ENCODE results near the gene SUMO2. TPM values are rescaled to one million over a fixed set of nuclear protein-coding genes. Genes with fewer than 3 reads are reported as not detected.
"Not testable (repeated sequence)": the region's sequence is repeated elsewhere in the genome, so short reads cannot be mapped to it uniquely, and the experiment has no call there.

SUMO2 gene
- total RNA-seq, 1 donor from 2014 or later, result 62.1 TPM

- H3K36me3 ChIP-seq (ENCODE audit: control insufficient read depth in 3 of 3, insufficient read depth in 3 of 3, low read length in 3 of 3); H3K9ac ChIP-seq (ENCODE audit: low read depth in 1 of 3, low read length in 3 of 3); H3K4me3 ChIP-seq (ENCODE audit: low read length in 3 of 3); H3K9me3 ChIP-seq (ENCODE audit: control insufficient read depth in 3 of 3, low read length in 3 of 3); H3K27ac ChIP-seq (ENCODE audit: low read depth, low read length); H3K27me3 ChIP-seq (ENCODE audit: control insufficient read depth in 3 of 3, insufficient read depth in 3 of 3, low read length in 3 of 3): not testable (repeated sequence)
- peaks cover 4 to 27% (median 15%) of the 10 kb centered on the region in 3 donors for H3K4me1 ChIP-seq (ENCODE audit: control insufficient read depth in 3 of 3, insufficient read depth in 3 of 3, low read length in 3 of 3)
These were observed 54.8 kb downstream of the SUMO2 start for GRCh38 chr17:75127936-75128335.

GRCh38 chr17:75126954-75127353 lies 55.8 kb downstream of the SUMO2 start:
- Histone ChIP-seq H3K4me1 (ENCODE audit: control insufficient read depth in 3 of 3, insufficient read depth in 3 of 3, low read length in 3 of 3) (peaks cover 4 to 23% (median 15%) of the 10 kb centered on the region in 3 donors), H3K4me3 (ENCODE audit: low read length in 3 of 3) (no peak overlapping the region), H3K36me3 (ENCODE audit: control insufficient read depth in 3 of 3, insufficient read depth in 3 of 3, low read length in 3 of 3) (peaks cover 3 to 6% (median 4%) of the 10 kb centered on the region in 3 donors), H3K9me3 (ENCODE audit: control insufficient read depth in 3 of 3, low read length in 3 of 3) (no peaks in the 10 kb centered on the region), H3K27ac (ENCODE audit: low read depth, low read length) (no peak overlapping the region), H3K9ac (ENCODE audit: low read depth in 1 of 3, low read length in 3 of 3) (no peak overlapping the region), H3K27me3 (ENCODE audit: control insufficient read depth in 3 of 3, insufficient read depth in 3 of 3, low read length in 3 of 3) (no peaks in the 10 kb centered on the region)

GRCh38 chr17:75125984-75126383 lies 56.8 kb downstream of the SUMO2 start:
- Histone ChIP-seq H3K27ac (ENCODE audit: low read depth, low read length) (no peak overlapping the region), H3K4me1 (ENCODE audit: control insufficient read depth in 3 of 3, insufficient read depth in 3 of 3, low read length in 3 of 3) (peaks cover 4 to 19% (median 12%) of the 10 kb centered on the region in 3 donors), H3K4me3 (ENCODE audit: low read length in 3 of 3) (no peak overlapping the region), H3K9ac (ENCODE audit: low read depth in 1 of 3, low read length in 3 of 3) (no peak overlapping the region), H3K9me3 (ENCODE audit: control insufficient read depth in 3 of 3, low read length in 3 of 3) (no peaks in the 10 kb centered on the region), H3K36me3 (ENCODE audit: control insufficient read depth in 3 of 3, insufficient read depth in 3 of 3, low read length in 3 of 3) (peaks cover 3 to 6% (median 5%) of the 10 kb centered on the region in 3 donors), H3K27me3 (ENCODE audit: control insufficient read depth in 3 of 3, insufficient read depth in 3 of 3, low read length in 3 of 3) (no peaks in the 10 kb centered on the region)

- Histone ChIP-seq H3K4me1 (ENCODE audit: control insufficient read depth in 3 of 3, insufficient read depth in 3 of 3, low read length in 3 of 3) (peaks cover 4 to 19% (median 6%) of the 10 kb centered on the region in 3 donors), H3K27ac (ENCODE audit: low read depth, low read length) (no peak overlapping the region), H3K9ac (ENCODE audit: low read depth in 1 of 3, low read length in 3 of 3) (no peak overlapping the region), H3K4me3 (ENCODE audit: low read length in 3 of 3) (no peak overlapping the region), H3K36me3 (ENCODE audit: control insufficient read depth in 3 of 3, insufficient read depth in 3 of 3, low read length in 3 of 3) (peaks cover 3 to 10% (median 3%) of the 10 kb centered on the region in 3 donors), H3K9me3 (ENCODE audit: control insufficient read depth in 3 of 3, low read length in 3 of 3) (no peaks in the 10 kb centered on the region), H3K27me3 (ENCODE audit: control insufficient read depth in 3 of 3, insufficient read depth in 3 of 3, low read length in 3 of 3) (no peaks in the 10 kb centered on the region)
These were observed 58.0 kb downstream of the SUMO2 start for GRCh38 chr17:75124819-75125162.

- Histone ChIP-seq H3K9ac (ENCODE audit: low read depth in 1 of 3, low read length in 3 of 3) (no peak overlapping the region), H3K27ac (ENCODE audit: low read depth, low read length) (no peak overlapping the region), H3K4me3 (ENCODE audit: low read length in 3 of 3) (no peak overlapping the region), H3K36me3 (ENCODE audit: control insufficient read depth in 3 of 3, insufficient read depth in 3 of 3, low read length in 3 of 3) (peaks cover 0 to 6% (median 3%) of the 10 kb centered on the region in 3 donors), H3K9me3 (ENCODE audit: control insufficient read depth in 3 of 3, low read length in 3 of 3) (no peaks in the 10 kb centered on the region), H3K4me1 (ENCODE audit: control insufficient read depth in 3 of 3, insufficient read depth in 3 of 3, low read length in 3 of 3) (peaks cover 4 to 19% (median 6%) of the 10 kb centered on the region in 3 donors), H3K27me3 (ENCODE audit: control insufficient read depth in 3 of 3, insufficient read depth in 3 of 3, low read length in 3 of 3) (no peaks in the 10 kb centered on the region)
These were observed 58.5 kb downstream of the SUMO2 start for GRCh38 chr17:75124041-75124818.

GRCh38 chr17:75118307-75118706 lies 64.5 kb downstream of the SUMO2 start:
- Histone ChIP-seq H3K9ac (ENCODE audit: low read depth in 1 of 3, low read length in 3 of 3) (no peak overlapping the region), H3K27me3 (ENCODE audit: control insufficient read depth in 3 of 3, insufficient read depth in 3 of 3, low read length in 3 of 3) (no peaks in the 10 kb centered on the region), H3K9me3 (ENCODE audit: control insufficient read depth in 3 of 3, low read length in 3 of 3) (no peaks in the 10 kb centered on the region), H3K4me3 (ENCODE audit: low read length in 3 of 3) (no peak overlapping the region), H3K4me1 (ENCODE audit: control insufficient read depth in 3 of 3, insufficient read depth in 3 of 3, low read length in 3 of 3) (peaks cover 9 to 15% (median 13%) of the 10 kb centered on the region in 3 donors), H3K36me3 (ENCODE audit: control insufficient read depth in 3 of 3, insufficient read depth in 3 of 3, low read length in 3 of 3) (peaks cover 3 to 9% (median 4%) of the 10 kb centered on the region in 3 donors), H3K27ac (ENCODE audit: low read depth, low read length) (no peak overlapping the region)

- no peaks in the 10 kb centered on the region for H3K9me3 ChIP-seq (ENCODE audit: control insufficient read depth in 3 of 3, low read length in 3 of 3)
- H3K9ac ChIP-seq (ENCODE audit: low read depth in 1 of 3, low read length in 3 of 3), result no peak overlapping the region
- H3K4me1 ChIP-seq (ENCODE audit: control insufficient read depth in 3 of 3, insufficient read depth in 3 of 3, low read length in 3 of 3), result peaks cover 13 to 15% (median 14%) of the 10 kb centered on the region in 3 donors
- H3K27me3 ChIP-seq (ENCODE audit: control insufficient read depth in 3 of 3, insufficient read depth in 3 of 3, low read length in 3 of 3), result no peaks in the 10 kb centered on the region
- H3K36me3 ChIP-seq (ENCODE audit: control insufficient read depth in 3 of 3, insufficient read depth in 3 of 3, low read length in 3 of 3), result peaks cover 3 to 9% (median 6%) of the 10 kb centered on the region in 3 donors
- no peak overlapping the region for H3K27ac ChIP-seq (ENCODE audit: low read depth, low read length)
- H3K4me3 ChIP-seq (ENCODE audit: low read length in 3 of 3), result no peak overlapping the region
These were observed 66.0 kb downstream of the SUMO2 start for GRCh38 chr17:75116737-75117136.

Small RNA genes lying within 50 kb of the gene (small RNA-seq; reads per million reads assigned to genes)
- gene RF00019, result not detected

Other genes starting within 250 kb of the SUMO2 start
- gene OTOP3, start 247.1 kb downstream of the SUMO2 start, total RNA-seq, result not detected
- gene HID1, start 210.2 kb downstream of the SUMO2 start, total RNA-seq, result 3.7 TPM
- gene CDR2L, start 195.3 kb downstream of the SUMO2 start, total RNA-seq, result 2.6 TPM
- 20.9 TPM for gene MRPL58, start 170.3 kb downstream of the SUMO2 start, total RNA-seq
- gene ATP5PD, start 136.0 kb downstream of the SUMO2 start, total RNA-seq, result 247 TPM
- 9.4 TPM for gene KCTD2, start 135.7 kb downstream of the SUMO2 start, total RNA-seq
- gene SLC16A5, start 95.0 kb downstream of the SUMO2 start, total RNA-seq, result 4.2 TPM
- 1.0 TPM for gene ARMC7, start 73.0 kb downstream of the SUMO2 start, total RNA-seq
- gene NT5C, start 51.2 kb downstream of the SUMO2 start, total RNA-seq, result 32.9 TPM
- gene JPT1, start 28.4 kb downstream of the SUMO2 start, total RNA-seq, result 109 TPM
- gene NUP85, start 22.7 kb upstream of the SUMO2 start, total RNA-seq, result 22.4 TPM
- gene GGA3, start 78.6 kb upstream of the SUMO2 start, total RNA-seq, result 4.7 TPM
- 71.5 TPM for gene MRPS7, start 78.9 kb upstream of the SUMO2 start, total RNA-seq
- 7.8 TPM for gene MIF4GD, start 88.3 kb upstream of the SUMO2 start, total RNA-seq
- 1.0 TPM for gene SLC25A19, start 106.5 kb upstream of the SUMO2 start, total RNA-seq
- gene GRB2, start 222.7 kb upstream of the SUMO2 start, total RNA-seq, result 74.6 TPM

Data from skeletal muscle tissue (tissue), 5 donors.